CD4-positive, CD25-positive, alpha-beta regulatory T cell (primary cell): ENCODE measurements around the gene MGAT5B. TPM values are rescaled to one million over a fixed set of nuclear protein-coding genes. Genes with fewer than 3 reads are reported as not detected.

Source experiments
- ATAC-seq, 2 donors: fragments of 150-1000 bp; cut with Tn5 transposase; one replicate each; pipeline ENCODE4 v1.10.0; 2021; ENCODE audit warnings: low read depth in 2 of 2, moderate number of reproducible peaks in 2 of 2, moderate library complexity in 1 of 2
- DNase-seq, 3 donors: peaks; one replicate each; pipeline versions ENCODE4 v3.0.0 to v3.0.0-alpha.2; 2012 to 2022; ENCODE audit warnings: mixed read lengths in 1 of 3
- H3K27ac ChIP-seq: one replicate; pipeline ENCODE4 v1.7.0; 2013; ENCODE audit warnings: mild to moderate bottlenecking, low read length; ENCODE audit not compliant: insufficient read depth, poor library complexity, severe bottlenecking
- H3K27me3 ChIP-seq: one replicate; pipeline ENCODE4 v1.7.0; 2013; ENCODE audit warnings: low read length; ENCODE audit not compliant: control insufficient read depth, insufficient read depth
- H3K36me3 ChIP-seq: one replicate; pipeline ENCODE4 v1.7.0; 2013; ENCODE audit warnings: mild to moderate bottlenecking, low read length, moderate library complexity; ENCODE audit not compliant: control insufficient read depth, insufficient read depth
- H3K4me1 ChIP-seq: 2 replicates; pipeline ENCODE4 v1.7.0; 2013; ENCODE audit warnings: mild to moderate bottlenecking, low read length; ENCODE audit not compliant: insufficient read depth, control insufficient read depth, poor library complexity, severe bottlenecking
- H3K4me3 ChIP-seq: one replicate; pipeline ENCODE4 v1.7.0; 2013; ENCODE audit warnings: low read depth, mild to moderate bottlenecking, low read length, moderate library complexity
- H3K9me3 ChIP-seq, 2 experiments: 1 replicate in 1 of 2; 2 replicates in 1 of 2; pipeline ENCODE4 v1.7.0; 2013; ENCODE audit warnings: low read length in 2 of 2, mild to moderate bottlenecking in 1 of 2, moderate library complexity in 1 of 2; ENCODE audit not compliant: control insufficient read depth in 2 of 2
- H3K27ac Mint-ChIP-seq, 3 donors: one replicate each; pipeline ENCODE4 v1.8.0; 2020 to 2022; ENCODE audit warnings: mild to moderate bottlenecking in 3 of 3, mixed read lengths in 3 of 3, moderate library complexity in 2 of 3
- H3K27me3 Mint-ChIP-seq: one replicate; pipeline ENCODE4 v1.8.0; 2022; ENCODE audit warnings: mild to moderate bottlenecking, mixed read lengths
- H3K36me3 Mint-ChIP-seq: one replicate; pipeline ENCODE4 v1.8.0; 2020; ENCODE audit warnings: mixed read lengths
- H3K4me1 Mint-ChIP-seq, 4 donors: one replicate each; pipeline ENCODE4 v1.8.0; 2020 to 2022; ENCODE audit warnings: mixed read lengths in 4 of 4, mild to moderate bottlenecking in 1 of 4
- H3K4me3 Mint-ChIP-seq, 4 donors: one replicate each; pipeline ENCODE4 v1.8.0; 2020 to 2022; ENCODE audit warnings: mild to moderate bottlenecking in 4 of 4, mixed read lengths in 4 of 4, moderate library complexity in 3 of 4
- H3K9me3 Mint-ChIP-seq, 7 donors: one replicate each; pipeline ENCODE4 v1.8.0; 2020 to 2022; ENCODE audit warnings: mixed read lengths in 7 of 7, mild to moderate bottlenecking in 3 of 7, moderate library complexity in 2 of 7
- polyA plus RNA-seq, 4 donors: library from polyadenylated mRNA; unstranded; fragments of 300-500 nt; fragmentation: Illumina TruSeq; gene quantifications; one replicate each; pipeline ENCODE4 v1.2.3, GENCODE V29; 2021
- total RNA-seq: library from RNA; stranded (reverse); gene quantifications from one replicate; pipeline ENCODE4 v1.2.3, GENCODE V29; 2022

Gene MGAT5B
- total and polyA plus RNA-seq, 5 donors from 2014 or later = not detected

DNA sequence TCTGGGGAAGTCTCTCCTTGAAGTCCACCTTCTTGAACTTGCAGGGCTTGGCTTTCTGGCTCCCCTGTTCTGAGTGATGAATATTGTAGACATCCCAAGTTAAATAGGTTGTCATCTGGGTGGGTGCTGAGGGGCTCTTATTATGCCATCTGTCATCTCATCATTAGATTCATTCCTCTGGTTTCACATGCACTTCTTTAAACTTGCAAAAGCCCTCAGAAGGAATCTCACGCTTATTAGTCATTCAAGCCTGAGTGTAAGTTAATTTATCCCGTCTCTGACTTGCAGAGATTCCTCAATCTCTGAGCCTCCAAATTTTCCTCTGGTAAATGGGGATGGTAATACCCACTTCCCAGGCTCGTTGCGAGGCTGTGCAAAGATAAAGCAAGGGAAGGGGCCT is 5.7 kb downstream of the MGAT5B start:
- no peaks in the 10 kb centered on the region for H3K36me3 Mint-ChIP-seq
- peaks cover 0 to 7% (median 0%) of the 10 kb centered on the region in 7 donors for H3K9me3 Mint-ChIP-seq

GRCh38 chr17:76877437-76877836 is 9.2 kb downstream of the MGAT5B start:
- H3K4me1 Mint-ChIP-seq = no peaks in the 10 kb centered on the region
- no peak for ATAC-seq
- Histone ChIP-seq H3K36me3 (no peaks in the 10 kb centered on the region), H3K4me1 (no peaks in the 10 kb centered on the region), H3K27me3 (no peaks in the 10 kb centered on the region), H3K9me3 (peaks cover 2 to 14% of the 10 kb centered on the region in 2 experiments), H3K4me3 (no peak overlapping the region), H3K27ac (no peak overlapping the region)
- H3K36me3 Mint-ChIP-seq = no peaks in the 10 kb centered on the region
- no peak overlapping the region for H3K4me3 Mint-ChIP-seq
- H3K27me3 Mint-ChIP-seq = peaks cover 4% of the 10 kb centered on the region
- no peak for DNase-seq
- peaks cover 0 to 7% (median 0%) of the 10 kb centered on the region in 7 donors for H3K9me3 Mint-ChIP-seq
- H3K27ac Mint-ChIP-seq = no peak overlapping the region

More for the DNA sequence above, 5.7 kb downstream of the MGAT5B start:
- H3K4me3 Mint-ChIP-seq = no peak overlapping the region
- Histone ChIP-seq H3K4me3 (no peak overlapping the region), H3K27me3 (no peaks in the 10 kb centered on the region), H3K27ac (no peak overlapping the region), H3K36me3 (no peaks in the 10 kb centered on the region), H3K4me1 (peaks cover 11% of the 10 kb centered on the region), H3K9me3 (peaks cover 2 to 14% of the 10 kb centered on the region in 2 experiments)
- peaks cover 0 to 7% (median 2%) of the 10 kb centered on the region in 4 donors for H3K4me1 Mint-ChIP-seq
- H3K27ac Mint-ChIP-seq = no peak overlapping the region
- H3K27me3 Mint-ChIP-seq = peaks cover 28% of the 10 kb centered on the region
- ATAC-seq (no peak), DNase-seq (no peak)

DNA sequence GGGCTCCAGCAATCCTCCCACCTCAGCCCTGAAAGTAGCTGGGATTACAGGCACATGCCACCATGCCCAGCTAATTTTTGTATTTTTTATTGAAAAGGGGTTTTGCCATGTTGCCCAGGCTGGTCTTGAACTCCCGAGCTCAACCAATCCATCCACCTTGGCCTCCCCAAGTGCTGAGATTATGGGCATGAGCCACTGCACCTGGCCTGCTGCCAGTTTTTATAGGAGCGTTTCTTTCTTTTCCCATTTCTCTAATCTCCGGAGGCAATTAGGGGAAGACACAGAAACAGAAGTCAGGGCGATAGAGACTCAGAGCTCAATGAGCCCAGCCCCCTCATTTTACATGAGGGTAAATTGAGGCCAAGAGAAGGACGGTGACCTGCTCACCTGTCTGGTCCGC is 10.4 kb downstream of the MGAT5B start:
- no peaks in the 10 kb centered on the region for H3K36me3 Mint-ChIP-seq
- H3K27me3 ChIP-seq = no peaks in the 10 kb centered on the region
- peaks cover 2 to 14% of the 10 kb centered on the region in 2 experiments for H3K9me3 ChIP-seq
- H3K4me3 Mint-ChIP-seq = no peak overlapping the region
- peaks cover 0 to 7% (median 0%) of the 10 kb centered on the region in 7 donors for H3K9me3 Mint-ChIP-seq
- DNase-seq = no peak
- H3K4me1 Mint-ChIP-seq = no peaks in the 10 kb centered on the region
- no peak overlapping the region for H3K27ac Mint-ChIP-seq
- no peak for ATAC-seq
- H3K27ac ChIP-seq = no peak overlapping the region
- H3K4me1 ChIP-seq = no peaks in the 10 kb centered on the region
- no peaks in the 10 kb centered on the region for H3K27me3 Mint-ChIP-seq
- no peak overlapping the region for H3K4me3 ChIP-seq
- H3K36me3 ChIP-seq = no peaks in the 10 kb centered on the region

- H3K27ac ChIP-seq = no peak overlapping the region
- no peak overlapping the region for H3K4me3 ChIP-seq
- no peaks in the 10 kb centered on the region for H3K4me1 ChIP-seq
- no peak for DNase-seq
- no peak for ATAC-seq
- Mint-ChIP-seq H3K4me1 (no peaks in the 10 kb centered on the region), H3K9me3 (peaks cover 0 to 7% (median 0%) of the 10 kb centered on the region in 7 donors), H3K36me3 (no peaks in the 10 kb centered on the region), H3K27ac (no peak overlapping the region), H3K4me3 (no peak overlapping the region), H3K27me3 (no peaks in the 10 kb centered on the region)
- H3K27me3 ChIP-seq = no peaks in the 10 kb centered on the region
- no peaks in the 10 kb centered on the region for H3K36me3 ChIP-seq
- H3K9me3 ChIP-seq = peaks cover 2 to 14% of the 10 kb centered on the region in 2 experiments
Observed at GRCh38 chr17:76879254-76879653, 11.1 kb downstream of the MGAT5B start.

GRCh38 chr17:76879691-76880090 is 11.5 kb downstream of the MGAT5B start:
- Histone ChIP-seq H3K4me1 (no peaks in the 10 kb centered on the region), H3K9me3 (peaks cover 2 to 12% of the 10 kb centered on the region in 2 experiments), H3K36me3 (no peaks in the 10 kb centered on the region), H3K4me3 (no peak overlapping the region), H3K27me3 (no peaks in the 10 kb centered on the region), H3K27ac (no peak overlapping the region)
- DNase-seq = no peak
- H3K4me3 Mint-ChIP-seq = no peak overlapping the region
- no peak overlapping the region for H3K27ac Mint-ChIP-seq
- no peak for ATAC-seq
- H3K27me3 Mint-ChIP-seq = no peaks in the 10 kb centered on the region
- H3K9me3 Mint-ChIP-seq = peaks cover 0 to 7% (median 0%) of the 10 kb centered on the region in 7 donors
- no peaks in the 10 kb centered on the region for H3K36me3 Mint-ChIP-seq
- no peaks in the 10 kb centered on the region for H3K4me1 Mint-ChIP-seq

DNA sequence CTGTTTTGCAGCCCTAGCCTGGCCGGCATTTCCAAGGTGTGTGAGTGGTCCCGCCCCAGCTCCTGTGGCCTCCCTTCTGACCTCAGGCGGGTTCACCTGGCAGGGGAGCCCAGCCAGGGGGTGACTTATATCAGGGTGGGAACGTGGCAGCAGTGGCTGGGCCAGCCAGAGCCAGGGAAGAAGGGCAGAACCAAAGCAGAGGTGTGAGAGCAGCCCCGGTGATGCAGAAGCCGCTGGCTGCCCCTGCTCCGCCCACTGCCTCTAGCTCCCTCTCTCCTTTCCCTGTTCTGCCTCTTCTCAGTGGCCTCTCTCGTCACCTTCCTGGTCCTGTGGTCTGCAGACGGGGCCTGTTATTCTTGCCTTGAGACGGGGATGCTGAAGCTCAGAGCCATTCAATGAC is 12.1 kb downstream of the MGAT5B start:
- Mint-ChIP-seq H3K4me1 (no peaks in the 10 kb centered on the region), H3K4me3 (no peak overlapping the region), H3K27ac (no peak overlapping the region), H3K27me3 (no peaks in the 10 kb centered on the region), H3K36me3 (no peaks in the 10 kb centered on the region), H3K9me3 (peaks cover 0 to 5% (median 0%) of the 10 kb centered on the region in 7 donors)
- H3K27ac ChIP-seq = no peak overlapping the region
- no peak for DNase-seq
- H3K9me3 ChIP-seq = peaks cover 2 to 6% of the 10 kb centered on the region in 2 experiments
- H3K4me1 ChIP-seq = no peaks in the 10 kb centered on the region
- no peak for ATAC-seq
- H3K4me3 ChIP-seq = no peak overlapping the region
- H3K27me3 ChIP-seq = no peaks in the 10 kb centered on the region
- H3K36me3 ChIP-seq = no peaks in the 10 kb centered on the region

DNA sequence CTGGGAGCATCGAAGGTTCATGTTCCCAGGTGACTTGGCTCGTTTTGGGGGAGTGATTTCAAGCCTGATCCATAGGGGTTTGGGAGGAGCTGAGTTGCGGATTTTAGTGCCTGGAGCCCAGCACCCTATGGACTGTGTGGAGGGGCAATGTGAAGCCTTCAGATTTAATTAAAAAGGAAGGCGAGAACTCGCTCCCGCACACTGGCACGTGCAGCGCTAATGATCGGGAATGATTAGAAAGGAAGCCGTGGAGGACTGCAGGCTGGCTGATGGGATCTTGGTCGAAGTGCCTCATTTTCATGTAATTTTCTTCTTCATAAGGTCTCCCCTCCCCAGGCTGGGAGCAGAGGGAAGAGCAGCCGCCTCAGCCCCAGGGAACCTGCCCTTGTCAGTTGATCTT is 12.8 kb downstream of the MGAT5B start:
- Histone ChIP-seq H3K36me3 (no peaks in the 10 kb centered on the region), H3K27ac (no peak overlapping the region), H3K4me3 (no peak overlapping the region), H3K9me3 (no peaks in the 10 kb centered on the region), H3K27me3 (no peaks in the 10 kb centered on the region), H3K4me1 (no peaks in the 10 kb centered on the region)
- no peaks in the 10 kb centered on the region for H3K4me1 Mint-ChIP-seq
- H3K36me3 Mint-ChIP-seq = no peaks in the 10 kb centered on the region
- ATAC-seq (no peak), DNase-seq (no peak)
- H3K9me3 Mint-ChIP-seq = no peaks in the 10 kb centered on the region
- peak overlapping the region in 1 of 3 donors; percentile 40 for H3K27ac Mint-ChIP-seq
- no peaks in the 10 kb centered on the region for H3K27me3 Mint-ChIP-seq
- no peak overlapping the region for H3K4me3 Mint-ChIP-seq

GRCh38 chr17:76881408-76881807 is 13.2 kb downstream of the MGAT5B start:
- Mint-ChIP-seq H3K4me3 (no peak overlapping the region), H3K9me3 (no peaks in the 10 kb centered on the region), H3K4me1 (no peaks in the 10 kb centered on the region), H3K27ac (peak overlapping the region in 1 of 3 donors; percentile 40), H3K36me3 (no peaks in the 10 kb centered on the region), H3K27me3 (no peaks in the 10 kb centered on the region)
- H3K36me3 ChIP-seq = no peaks in the 10 kb centered on the region
- H3K27ac ChIP-seq = no peak overlapping the region
- H3K4me1 ChIP-seq = no peaks in the 10 kb centered on the region
- no peak overlapping the region for H3K4me3 ChIP-seq
- no peaks in the 10 kb centered on the region for H3K9me3 ChIP-seq
- DNase-seq (no peak), ATAC-seq (no peak)
- no peaks in the 10 kb centered on the region for H3K27me3 ChIP-seq
